GM12874 (cell line): ENCODE results near the gene ADAM20.

ENCODE experiments used
- TF ChIP-seq, protein P1 (sequence below): IDR thresholded peaks from 2 replicates; pipeline ENCODE4 v1.5.1; 2011; ENCODE audit warnings: low read depth, mild to moderate bottlenecking, control low read depth, low read length, moderate library complexity; ENCODE audit not compliant: insufficient read depth

The ADAM20 gene

GRCh38 chr14:70514168-70515069 is 20.4 kb downstream of the ADAM20 start:
- TF ChIP-seq, protein P1, sequence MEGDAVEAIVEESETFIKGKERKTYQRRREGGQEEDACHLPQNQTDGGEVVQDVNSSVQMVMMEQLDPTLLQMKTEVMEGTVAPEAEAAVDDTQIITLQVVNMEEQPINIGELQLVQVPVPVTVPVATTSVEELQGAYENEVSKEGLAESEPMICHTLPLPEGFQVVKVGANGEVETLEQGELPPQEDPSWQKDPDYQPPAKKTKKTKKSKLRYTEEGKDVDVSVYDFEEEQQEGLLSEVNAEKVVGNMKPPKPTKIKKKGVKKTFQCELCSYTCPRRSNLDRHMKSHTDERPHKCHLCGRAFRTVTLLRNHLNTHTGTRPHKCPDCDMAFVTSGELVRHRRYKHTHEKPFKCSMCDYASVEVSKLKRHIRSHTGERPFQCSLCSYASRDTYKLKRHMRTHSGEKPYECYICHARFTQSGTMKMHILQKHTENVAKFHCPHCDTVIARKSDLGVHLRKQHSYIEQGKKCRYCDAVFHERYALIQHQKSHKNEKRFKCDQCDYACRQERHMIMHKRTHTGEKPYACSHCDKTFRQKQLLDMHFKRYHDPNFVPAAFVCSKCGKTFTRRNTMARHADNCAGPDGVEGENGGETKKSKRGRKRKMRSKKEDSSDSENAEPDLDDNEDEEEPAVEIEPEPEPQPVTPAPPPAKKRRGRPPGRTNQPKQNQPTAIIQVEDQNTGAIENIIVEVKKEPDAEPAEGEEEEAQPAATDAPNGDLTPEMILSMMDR = no peak

- TF ChIP-seq, protein P1 = no peak
These were observed 36.6 kb downstream of the ADAM20 start for GRCh38 chr14:70498191-70498590.

- TF ChIP-seq, protein P1 = no peak
These were observed 45.1 kb downstream of the ADAM20 start for GRCh38 chr14:70489579-70490200.

- TF ChIP-seq, protein P1 = no peak
These were observed 61.0 kb downstream of the ADAM20 start for GRCh38 chr14:70473825-70474224.
